ENCODE results near the gene IGSF21. TPM values are rescaled to one million over a fixed set of nuclear protein-coding genes. Genes with fewer than 3 reads are reported as not detected.

The IGSF21 gene
- total RNA-seq, 2 donors from 2014 or later = not detected

DNA sequence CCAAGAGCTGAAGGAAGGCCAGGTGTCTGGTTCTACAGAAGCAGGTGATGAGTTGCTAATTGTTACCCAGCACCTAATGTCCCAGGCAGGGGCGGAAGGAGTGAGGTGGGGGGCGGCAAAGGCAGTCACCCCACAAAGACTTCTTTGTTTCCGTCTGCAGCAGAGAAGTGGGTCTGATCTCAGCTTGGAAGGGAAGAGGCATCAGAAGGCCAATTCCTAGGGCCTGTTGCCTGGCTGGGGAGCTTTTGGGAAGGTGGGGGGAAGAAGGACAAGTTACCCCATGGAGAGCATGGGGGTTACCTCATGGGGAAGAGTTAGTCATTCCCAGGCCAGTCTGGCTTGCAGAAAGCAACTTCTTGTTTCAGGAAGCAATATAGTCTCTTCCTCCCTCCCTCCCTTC is 10.9 kb downstream of the IGSF21 start:
- Mint-ChIP-seq H3K4me3 (no peak overlapping the region), H3K27ac (no peak overlapping the region), H3K36me3 (no peaks in the 10 kb centered on the region), H3K9me3 (no peaks in the 10 kb centered on the region), H3K4me1 (ENCODE audit: low read depth in 2 of 2) (no peaks in the 10 kb centered on the region), H3K27me3 (peaks cover 26 to 33% of the 10 kb centered on the region in 2 donors)
- DNase-seq (ENCODE audit: low spot score) (no peak), ATAC-seq (no peak)

DNA sequence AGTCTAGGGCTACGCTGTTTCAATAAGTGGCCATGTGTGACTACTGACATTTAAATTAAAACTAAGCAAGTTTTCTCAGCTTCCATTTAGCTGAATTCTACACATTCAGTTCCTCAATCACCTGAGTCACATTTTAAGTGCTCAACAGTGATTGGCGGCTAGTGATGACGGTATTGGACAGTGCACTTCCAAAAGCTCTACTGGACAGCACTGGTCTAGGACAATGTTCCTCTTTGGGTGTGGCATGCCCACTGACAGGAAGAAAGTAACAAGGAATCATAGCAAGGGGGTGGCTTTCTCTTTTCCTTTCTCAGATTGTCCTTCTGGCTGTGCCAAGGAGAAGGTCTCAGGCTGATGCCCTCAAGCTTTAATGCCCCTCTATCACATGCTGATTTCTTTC is 11.7 kb downstream of the IGSF21 start:
- Mint-ChIP-seq H3K27ac (no peak overlapping the region), H3K4me3 (no peak overlapping the region), H3K4me1 (ENCODE audit: low read depth in 2 of 2) (no peaks in the 10 kb centered on the region), H3K36me3 (no peaks in the 10 kb centered on the region), H3K27me3 (peaks cover 25 to 35% of the 10 kb centered on the region in 2 donors), H3K9me3 (no peaks in the 10 kb centered on the region)
- ATAC-seq (no peak), DNase-seq (ENCODE audit: low spot score) (no peak)

DNA sequence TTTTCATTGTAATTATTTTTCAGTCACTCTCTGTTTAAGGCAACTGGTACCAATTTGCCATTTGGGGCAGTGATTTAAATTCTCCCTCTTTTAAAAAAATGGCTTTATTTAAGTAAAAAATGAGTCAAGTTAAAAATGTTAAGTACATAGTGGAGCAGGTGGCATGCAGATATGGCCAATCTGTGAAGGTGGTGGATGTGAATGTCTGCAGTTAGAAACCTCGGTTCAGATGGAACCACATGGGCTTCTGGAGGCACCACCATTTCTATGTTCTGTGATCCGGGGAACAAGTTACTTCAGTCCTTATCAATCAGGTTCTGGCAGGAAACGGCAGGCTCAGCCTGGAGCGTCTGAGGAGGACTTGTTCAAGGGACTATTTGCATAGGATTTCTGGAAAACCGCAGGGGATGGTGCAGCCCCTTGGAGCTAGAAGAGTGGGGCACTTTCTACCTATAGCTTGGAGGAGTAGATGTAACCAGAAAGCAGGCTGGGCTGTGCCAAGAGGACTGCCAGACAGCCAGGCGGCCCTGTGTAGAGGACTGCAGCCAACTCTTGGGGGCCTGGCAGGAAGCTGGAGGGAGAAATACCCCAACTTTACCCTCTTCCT is 12.3 kb downstream of the IGSF21 start:
- Mint-ChIP-seq H3K9me3 (no peaks in the 10 kb centered on the region), H3K36me3 (no peaks in the 10 kb centered on the region), H3K27ac (no peak overlapping the region), H3K4me3 (no peak overlapping the region), H3K27me3 (peaks cover 23 to 35% of the 10 kb centered on the region in 2 donors), H3K4me1 (ENCODE audit: low read depth in 2 of 2) (no peaks in the 10 kb centered on the region)
- no peak for DNase-seq (ENCODE audit: low spot score)
- no peak for ATAC-seq

DNA sequence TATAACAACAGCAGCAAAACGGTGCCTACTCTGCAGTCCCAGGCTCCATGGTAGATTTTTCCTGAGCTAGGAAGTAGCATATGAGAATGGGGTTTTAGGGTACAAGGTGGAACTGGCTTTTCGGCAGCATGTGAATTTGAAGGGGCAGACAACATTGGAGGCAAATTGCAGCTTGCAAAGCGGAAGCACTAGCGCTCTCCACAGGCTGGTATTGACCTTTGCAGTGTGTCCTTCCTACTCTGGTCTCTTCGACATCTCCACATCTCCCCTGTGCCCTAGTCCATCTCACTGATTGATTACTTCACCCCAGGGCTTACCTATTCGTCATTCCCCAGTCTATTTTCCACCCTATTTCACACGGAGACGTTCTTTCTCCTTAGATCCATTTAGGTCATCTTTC is 13.0 kb downstream of the IGSF21 start:
- no peaks in the 10 kb centered on the region for H3K9me3 Mint-ChIP-seq
- DNase-seq (ENCODE audit: low spot score) (no peak), ATAC-seq (no peak)
- H3K36me3 Mint-ChIP-seq = no peaks in the 10 kb centered on the region
- no peak overlapping the region for H3K27ac Mint-ChIP-seq
- H3K4me3 Mint-ChIP-seq = no peak overlapping the region
- H3K4me1 Mint-ChIP-seq (ENCODE audit: low read depth in 2 of 2) = no peaks in the 10 kb centered on the region
- H3K27me3 Mint-ChIP-seq = peaks cover 24 to 37% of the 10 kb centered on the region in 2 donors

DNA sequence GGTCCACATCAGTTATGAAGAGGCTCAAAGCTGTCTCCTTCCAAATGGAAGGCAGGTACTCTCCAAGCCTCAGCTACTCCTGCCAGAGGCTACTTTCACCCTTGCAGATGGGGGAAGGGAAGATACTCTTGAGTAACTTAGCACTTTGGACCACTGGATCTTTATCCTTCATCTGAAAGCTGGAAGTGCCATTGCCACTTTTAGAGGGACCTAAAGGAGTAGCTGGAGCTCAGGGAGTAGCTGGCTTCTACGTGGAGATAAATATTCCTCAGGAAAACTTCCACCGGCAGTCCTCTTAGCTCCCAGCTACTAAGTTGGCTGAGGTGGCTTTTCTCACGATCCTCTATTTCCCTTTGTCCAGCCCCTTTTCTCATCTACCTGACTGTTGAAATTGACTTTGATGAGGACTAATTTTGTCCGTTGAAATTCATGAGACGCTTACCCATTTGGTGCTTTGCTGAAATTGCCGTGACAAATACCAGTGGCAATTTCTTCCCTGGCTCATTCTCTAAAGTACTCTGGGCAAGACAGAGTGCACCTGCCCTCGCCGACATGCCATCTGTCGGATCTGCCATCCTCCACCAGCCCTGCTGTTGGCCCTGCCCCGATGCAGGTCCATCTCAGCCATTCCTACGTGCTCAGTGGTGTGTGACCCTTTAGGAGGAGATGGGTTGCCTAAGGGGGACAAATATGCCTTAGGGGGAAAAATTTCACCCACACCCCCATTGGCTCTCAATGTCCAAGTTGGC is 13.6 kb downstream of the IGSF21 start:
- H3K4me1 Mint-ChIP-seq (ENCODE audit: low read depth in 2 of 2) = no peaks in the 10 kb centered on the region
- peaks cover 24 to 34% of the 10 kb centered on the region in 2 donors for H3K27me3 Mint-ChIP-seq
- no peak for DNase-seq (ENCODE audit: low spot score)
- H3K36me3 Mint-ChIP-seq = no peaks in the 10 kb centered on the region
- ATAC-seq = no peak
- H3K9me3 Mint-ChIP-seq = no peaks in the 10 kb centered on the region
- H3K27ac Mint-ChIP-seq = no peak overlapping the region
- H3K4me3 Mint-ChIP-seq = no peak overlapping the region

DNA sequence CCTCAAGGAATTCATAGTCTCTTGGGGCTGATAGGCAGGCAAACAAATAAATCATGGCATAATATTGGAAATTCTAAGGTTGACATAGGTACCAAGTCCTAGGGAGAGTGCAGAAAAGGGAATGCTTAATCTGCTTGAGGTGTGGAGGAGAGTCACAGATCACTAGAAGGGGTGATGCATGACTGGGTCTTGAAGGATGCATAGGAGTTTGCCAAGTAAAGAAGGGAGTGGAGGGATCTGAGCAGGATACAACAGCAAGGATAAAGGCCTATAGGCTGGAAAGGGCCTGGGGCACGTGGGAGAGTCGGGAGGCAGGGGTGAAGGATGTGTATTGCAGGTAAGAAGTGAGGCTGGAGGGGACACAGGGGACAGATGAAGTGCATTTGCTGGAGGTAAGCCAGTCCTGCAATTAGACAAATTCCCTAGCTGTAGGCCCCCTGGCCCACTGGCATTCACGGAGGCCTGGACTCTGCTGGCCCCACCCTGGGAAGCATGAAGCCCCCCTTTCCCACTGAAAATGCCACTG is 15.9 kb downstream of the IGSF21 start:
- Mint-ChIP-seq H3K4me1 (ENCODE audit: low read depth in 2 of 2) (no peaks in the 10 kb centered on the region), H3K36me3 (no peaks in the 10 kb centered on the region), H3K9me3 (no peaks in the 10 kb centered on the region), H3K4me3 (no peak overlapping the region), H3K27me3 (peaks cover 22 to 26% of the 10 kb centered on the region in 2 donors), H3K27ac (no peak overlapping the region)
- ATAC-seq = no peak
- DNase-seq (ENCODE audit: low spot score) = no peak

DNA sequence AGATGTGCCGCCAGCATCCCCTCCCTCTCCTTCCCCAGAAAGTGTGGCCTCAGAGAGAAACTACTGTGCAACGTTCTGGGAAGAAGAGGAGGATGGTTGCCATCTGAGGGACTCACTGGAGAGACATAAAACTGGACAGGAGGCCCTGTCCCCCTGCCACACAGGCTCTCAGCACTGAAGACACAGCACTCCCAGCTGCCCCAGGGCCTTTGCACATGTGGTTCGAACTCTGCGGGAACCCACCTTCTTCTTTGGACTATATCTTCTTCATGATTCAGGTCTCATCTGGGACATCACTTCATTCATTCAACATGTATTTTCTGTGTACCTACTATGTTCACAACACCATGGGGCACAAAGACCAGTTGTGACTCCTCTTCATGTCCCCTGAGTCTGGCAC is 17.4 kb downstream of the IGSF21 start:
- Mint-ChIP-seq H3K9me3 (no peaks in the 10 kb centered on the region), H3K36me3 (no peaks in the 10 kb centered on the region), H3K4me1 (ENCODE audit: low read depth in 2 of 2) (no peaks in the 10 kb centered on the region), H3K27ac (no peak overlapping the region), H3K4me3 (no peak overlapping the region), H3K27me3 (peaks cover 17% of the 10 kb centered on the region in 2 donors)
- ATAC-seq (no peak), DNase-seq (ENCODE audit: low spot score) (no peak)

DNA sequence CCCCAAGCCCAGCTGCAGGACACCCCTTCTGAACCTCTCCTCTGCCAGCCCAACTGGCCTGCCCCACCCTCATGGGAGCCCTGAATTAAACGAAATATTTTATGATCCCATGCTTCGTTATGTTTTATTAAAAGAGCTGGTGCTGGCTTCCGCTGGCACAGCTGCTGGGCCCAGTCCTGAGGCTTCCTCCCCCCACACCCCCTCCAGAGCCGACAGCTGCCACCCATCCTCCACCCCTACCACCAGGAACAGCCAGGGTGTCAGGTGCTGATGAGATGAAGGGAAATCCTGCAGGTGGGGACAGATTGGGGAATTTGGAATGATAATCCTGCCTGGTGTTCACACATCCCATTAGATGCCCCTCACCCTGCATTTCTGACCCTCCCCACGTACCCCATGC is 19.0 kb downstream of the IGSF21 start:
- no peaks in the 10 kb centered on the region for H3K36me3 Mint-ChIP-seq
- no peak overlapping the region for H3K4me3 Mint-ChIP-seq
- DNase-seq (ENCODE audit: low spot score) (no peak), ATAC-seq (no peak)
- no peaks in the 10 kb centered on the region for H3K9me3 Mint-ChIP-seq
- no peaks in the 10 kb centered on the region for H3K4me1 Mint-ChIP-seq (ENCODE audit: low read depth in 2 of 2)
- peaks cover 17 to 19% of the 10 kb centered on the region in 2 donors for H3K27me3 Mint-ChIP-seq
- no peak overlapping the region for H3K27ac Mint-ChIP-seq

DNA sequence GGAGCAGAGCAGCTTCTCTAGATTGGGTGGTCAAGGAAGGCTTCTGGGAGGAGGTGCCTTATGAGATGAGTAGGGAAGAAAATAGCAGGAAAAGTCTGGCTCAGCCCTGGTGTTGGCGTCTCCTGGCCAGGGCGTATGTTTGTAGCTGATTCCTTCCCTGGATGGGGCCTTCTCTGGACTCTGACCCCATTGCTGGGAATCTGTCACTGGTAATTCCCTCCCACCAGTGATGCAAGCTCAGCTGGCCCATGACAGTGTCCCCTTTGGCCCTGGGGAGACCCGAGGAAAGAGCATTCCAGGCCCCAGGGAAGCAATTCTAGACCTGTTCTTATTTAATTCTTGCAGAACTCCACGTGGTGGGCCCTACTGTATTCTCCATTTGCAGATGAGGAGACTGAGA is 20.7 kb downstream of the IGSF21 start:
- Mint-ChIP-seq H3K4me1 (ENCODE audit: low read depth in 2 of 2) (no peaks in the 10 kb centered on the region), H3K9me3 (no peaks in the 10 kb centered on the region), H3K4me3 (no peak overlapping the region), H3K27me3 (peaks cover 14 to 17% of the 10 kb centered on the region in 2 donors), H3K27ac (no peak overlapping the region), H3K36me3 (no peaks in the 10 kb centered on the region)
- no peak for DNase-seq (ENCODE audit: low spot score)
- ATAC-seq = no peak

DNA sequence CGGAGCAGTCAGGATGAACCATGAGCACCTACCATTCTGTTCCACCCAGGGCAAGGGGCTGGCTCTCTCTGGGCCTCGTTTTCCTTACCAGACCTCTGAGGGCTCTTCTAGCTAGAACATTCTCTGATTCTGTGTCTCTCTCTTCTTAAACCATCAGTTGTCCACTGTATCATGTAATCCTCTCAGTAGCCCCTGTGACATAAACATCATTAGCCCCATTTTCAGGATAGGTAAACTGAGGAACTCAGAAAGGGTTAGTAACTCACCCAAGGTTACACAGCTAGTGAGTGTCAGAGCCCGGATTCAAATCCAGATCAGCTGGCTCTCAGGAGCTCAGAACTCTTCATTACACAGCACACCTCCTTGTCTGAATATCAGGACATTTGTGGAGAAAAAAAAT is 22.8 kb downstream of the IGSF21 start:
- no peaks in the 10 kb centered on the region for H3K36me3 Mint-ChIP-seq
- H3K9me3 Mint-ChIP-seq = no peaks in the 10 kb centered on the region
- no peak for DNase-seq (ENCODE audit: low spot score)
- ATAC-seq = no peak
- H3K4me1 Mint-ChIP-seq (ENCODE audit: low read depth in 2 of 2) = no peaks in the 10 kb centered on the region
- no peak overlapping the region for H3K4me3 Mint-ChIP-seq
- no peak overlapping the region for H3K27ac Mint-ChIP-seq
- H3K27me3 Mint-ChIP-seq = peaks cover 6 to 11% of the 10 kb centered on the region in 2 donors

DNA sequence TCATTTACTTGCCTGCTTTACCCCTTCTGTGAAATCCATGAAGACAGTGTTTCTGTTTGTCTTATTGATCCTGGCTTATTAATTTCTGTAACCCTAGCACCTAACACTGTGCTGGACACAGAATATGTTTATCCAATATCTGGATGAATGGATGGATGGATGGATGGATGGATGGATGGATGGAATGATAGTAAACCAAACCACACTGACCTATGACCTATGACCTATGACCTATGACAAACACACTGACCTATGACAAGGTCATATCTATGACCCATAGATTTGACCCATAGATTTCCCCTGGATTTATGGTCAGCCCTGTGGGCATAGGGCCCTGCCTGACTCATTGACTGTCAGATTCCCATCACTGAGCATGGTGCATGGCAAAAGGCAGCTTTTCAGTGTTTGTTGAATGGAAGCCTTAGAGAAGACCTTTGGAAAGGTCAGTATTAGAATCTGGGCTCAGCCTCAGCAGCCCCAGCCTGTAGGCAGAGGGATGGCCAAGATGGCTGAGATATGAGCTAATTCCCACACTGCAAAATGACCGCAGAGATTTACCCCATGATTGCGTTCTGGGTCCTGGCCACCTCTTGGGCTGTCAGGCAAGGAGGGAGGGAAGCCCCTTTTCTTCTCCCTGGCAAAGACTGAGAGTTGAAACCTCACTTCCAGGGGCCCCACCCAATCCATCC is 24.6 kb downstream of the IGSF21 start:
- Mint-ChIP-seq H3K27ac (no peak overlapping the region), H3K4me3 (no peak overlapping the region), H3K9me3 (no peaks in the 10 kb centered on the region), H3K4me1 (ENCODE audit: low read depth in 2 of 2) (no peaks in the 10 kb centered on the region), H3K36me3 (no peaks in the 10 kb centered on the region), H3K27me3 (peaks cover 0 to 7% of the 10 kb centered on the region in 2 donors)
- no peak for ATAC-seq
- no peak for DNase-seq (ENCODE audit: low spot score)

DNA sequence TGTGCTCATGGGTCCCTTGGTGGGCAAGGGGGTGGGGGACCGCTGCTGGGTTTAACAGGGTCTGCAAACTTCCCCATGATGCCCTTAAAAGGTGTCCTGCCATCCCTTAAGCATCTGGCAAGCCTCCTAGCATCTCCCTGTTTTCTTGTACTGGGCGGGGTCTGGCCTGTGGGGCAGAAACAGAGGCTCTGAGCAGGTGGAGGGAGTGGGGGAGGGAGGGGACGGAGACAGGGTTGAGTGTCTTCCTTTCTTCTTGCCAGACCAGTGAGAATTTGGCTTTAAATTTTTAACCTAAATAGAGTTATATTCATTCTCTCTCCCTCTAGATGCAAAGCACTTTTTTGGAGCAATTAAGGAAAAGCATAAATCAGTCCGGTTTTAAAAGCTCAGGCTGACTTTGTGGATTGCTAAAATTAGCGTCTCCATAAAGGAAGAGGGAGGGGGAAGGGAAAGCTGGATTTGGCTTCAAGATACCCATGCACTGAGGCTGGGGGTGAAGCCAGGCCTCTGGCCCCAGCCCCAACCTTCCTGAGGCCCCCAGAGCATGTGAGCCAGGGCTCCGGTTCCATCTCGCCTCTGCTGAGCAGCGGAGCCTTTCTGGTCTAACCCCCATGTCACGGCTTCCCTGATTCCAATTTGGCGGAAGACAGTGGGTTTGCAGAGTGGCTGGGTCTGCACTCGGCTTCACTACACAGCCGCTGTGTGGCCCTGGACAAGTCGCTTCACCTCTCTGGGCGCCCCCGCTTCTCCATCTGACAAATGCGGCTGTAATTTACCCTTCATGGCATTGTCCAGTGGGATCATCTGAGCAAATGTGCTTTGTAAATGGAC is 25.3 kb downstream of the IGSF21 start:
- H3K4me3 Mint-ChIP-seq = no peak overlapping the region
- DNase-seq (ENCODE audit: low spot score) (no peak), ATAC-seq (no peak)
- no peaks in the 10 kb centered on the region for H3K9me3 Mint-ChIP-seq
- no peaks in the 10 kb centered on the region for H3K36me3 Mint-ChIP-seq
- H3K4me1 Mint-ChIP-seq (ENCODE audit: low read depth in 2 of 2) = no peaks in the 10 kb centered on the region
- no peak overlapping the region for H3K27ac Mint-ChIP-seq
- H3K27me3 Mint-ChIP-seq = peaks cover 0 to 7% of the 10 kb centered on the region in 2 donors

DNA sequence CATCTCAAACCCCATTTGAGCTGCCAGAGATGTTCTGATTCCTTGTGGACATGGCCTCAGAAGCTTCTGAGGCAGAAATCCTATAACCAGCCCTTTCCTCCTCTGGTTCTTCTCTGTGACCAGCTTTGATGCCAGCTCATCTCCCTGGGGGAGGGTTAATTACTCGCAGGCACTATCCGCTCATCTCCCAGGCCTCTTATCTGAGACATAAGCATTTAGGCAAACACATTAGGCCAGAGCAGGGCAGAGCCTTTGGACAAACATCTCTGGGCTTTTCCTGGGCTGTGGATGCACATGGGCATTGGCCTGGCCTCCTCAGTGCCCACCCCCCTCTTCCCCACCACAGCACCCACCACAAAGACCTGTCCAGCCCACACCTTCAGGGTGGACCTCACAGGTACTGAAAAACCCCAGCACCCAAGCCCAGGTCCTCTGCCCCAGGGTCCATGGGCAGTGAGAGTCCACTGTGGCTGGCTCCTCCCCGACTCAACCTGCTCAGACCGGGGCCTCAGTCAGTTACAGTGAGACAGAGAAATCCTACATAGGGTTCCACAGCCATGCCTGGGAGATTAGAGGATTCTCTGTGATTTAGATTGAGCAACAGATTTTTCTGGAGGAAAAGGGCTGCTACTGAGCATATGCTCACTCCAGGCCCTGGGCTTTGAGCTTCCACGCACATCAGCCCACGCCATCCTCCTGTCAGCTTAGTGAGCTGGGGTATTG is 26.9 kb downstream of the IGSF21 start:
- Mint-ChIP-seq H3K27me3 (peaks cover 0 to 3% of the 10 kb centered on the region in 2 donors), H3K4me3 (no peak overlapping the region), H3K4me1 (ENCODE audit: low read depth in 2 of 2) (no peaks in the 10 kb centered on the region), H3K9me3 (no peaks in the 10 kb centered on the region), H3K36me3 (no peaks in the 10 kb centered on the region), H3K27ac (no peak overlapping the region)
- ATAC-seq (peak in 1 of 2 donors; percentile 25), DNase-seq (ENCODE audit: low spot score) (no peak)
